ENCODE results near the gene ACOX2.
"Not testable (repeated sequence)": the region's sequence is repeated elsewhere in the genome, so short reads cannot be mapped to it uniquely, and the experiment has no call there.

ACOX2 gene

GRCh38 chr3:58535531-58536500 is 1.2 kb downstream of the ACOX2 start:
- Histone ChIP-seq H3K4me3 (ENCODE audit: insufficient read depth, low read depth, low read length) (no peak overlapping the region), H3K27ac (ENCODE audit: insufficient read depth, low read depth, low read length, poor library complexity, severe bottlenecking) (no peak overlapping the region)
- WGBS, 2 experiments: 88 to 95% methylated on average over 2 of the region's 2 CpGs

DNA sequence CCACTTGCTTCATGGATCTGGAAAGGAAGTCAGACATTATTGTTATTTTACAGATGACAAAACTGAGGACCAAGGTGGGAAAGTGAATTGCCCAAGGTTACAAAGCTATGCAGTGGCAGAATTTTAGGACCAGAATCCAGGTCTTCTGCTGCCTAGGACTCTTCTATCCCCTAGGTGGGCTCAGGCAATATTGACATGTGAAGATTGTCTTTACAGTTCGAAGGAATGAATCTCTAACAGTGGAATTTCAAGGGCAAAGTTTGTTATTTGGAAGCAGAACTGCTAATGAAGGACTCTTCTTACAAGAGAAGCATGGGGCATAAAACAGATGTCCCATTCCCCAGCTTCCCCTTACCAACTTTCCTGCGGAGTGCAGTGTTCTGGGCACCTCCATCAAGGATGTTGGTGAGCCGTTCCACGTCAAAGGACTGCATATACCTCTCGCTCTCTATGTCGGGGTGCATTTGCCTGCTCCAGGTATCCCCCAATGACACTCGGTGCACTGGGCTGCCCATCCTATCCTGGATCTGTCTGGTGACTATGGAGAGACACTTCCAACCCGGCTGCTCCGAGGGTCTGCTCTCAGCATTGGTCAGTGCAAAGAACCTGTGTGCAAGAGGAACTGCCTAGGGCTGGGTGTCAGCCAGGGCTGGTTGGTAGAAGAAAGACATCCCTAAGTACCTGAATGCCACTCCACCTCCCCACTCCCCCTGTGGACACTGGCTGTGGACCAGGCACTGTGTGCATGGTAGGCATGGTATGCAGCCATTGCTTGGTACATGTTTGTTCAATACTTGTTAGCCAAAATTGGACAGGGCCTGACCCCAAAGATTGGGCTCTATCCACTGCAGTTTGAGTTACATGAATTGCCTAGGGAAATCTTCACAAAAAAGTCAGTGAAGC is 2.1 kb downstream of the ACOX2 start:
- 93 to 97% methylated on average over 9 of the region's 9 CpGs for WGBS, 2 experiments
- H3K27ac ChIP-seq (ENCODE audit: insufficient read depth, low read depth, low read length, poor library complexity, severe bottlenecking): no peak overlapping the region
- H3K36me3 ChIP-seq (ENCODE audit: control insufficient read depth, insufficient read depth, low read length): no peaks in the 10 kb centered on the region
- H3K4me3 ChIP-seq (ENCODE audit: insufficient read depth, low read depth, low read length): no peak overlapping the region
- H3K9me3 ChIP-seq (ENCODE audit: control insufficient read depth, low read length): no peaks in the 10 kb centered on the region
- H3K4me1 ChIP-seq (ENCODE audit: control insufficient read depth, insufficient read depth, low read length): peaks cover 9% of the 10 kb centered on the region
- H3K27me3 ChIP-seq (ENCODE audit: control insufficient read depth, insufficient read depth, low read length, poor library complexity, severe bottlenecking): no peaks in the 10 kb centered on the region

More at GRCh38 chr3:58535531-58536500, 1.2 kb downstream of the ACOX2 start:
- Histone ChIP-seq H3K36me3 (ENCODE audit: control insufficient read depth, insufficient read depth, low read length) (no peaks in the 10 kb centered on the region), H3K4me1 (ENCODE audit: control insufficient read depth, insufficient read depth, low read length) (peaks cover 9% of the 10 kb centered on the region), H3K9me3 (ENCODE audit: control insufficient read depth, low read length) (no peaks in the 10 kb centered on the region), H3K27me3 (ENCODE audit: control insufficient read depth, insufficient read depth, low read length, poor library complexity, severe bottlenecking) (no peaks in the 10 kb centered on the region)

DNA sequence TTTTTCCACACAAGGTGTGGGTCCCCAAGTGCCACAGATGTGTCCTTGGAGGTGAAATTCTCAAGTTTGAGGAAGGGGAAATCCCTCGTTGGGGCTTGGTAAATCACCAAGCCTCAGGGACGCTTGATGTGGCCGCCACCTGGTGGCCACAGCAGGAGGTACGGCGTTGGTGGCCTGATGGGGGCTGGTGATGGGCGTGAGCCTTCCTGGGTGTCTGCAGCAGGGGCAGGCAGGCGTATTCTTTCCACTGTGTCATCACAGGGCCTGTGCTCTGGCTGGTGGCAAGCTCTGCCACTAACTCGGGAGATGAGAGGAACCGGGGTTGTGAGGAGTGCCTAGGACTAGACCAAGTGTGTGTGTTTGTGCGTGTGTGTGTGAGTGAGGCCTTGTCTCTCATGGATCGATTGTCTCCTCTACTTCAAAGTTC is 4.2 kb downstream of the ACOX2 start:
- H3K4me3 ChIP-seq (ENCODE audit: insufficient read depth, low read depth, low read length): no peak overlapping the region
- no peaks in the 10 kb centered on the region for H3K36me3 ChIP-seq (ENCODE audit: control insufficient read depth, insufficient read depth, low read length)
- no peaks in the 10 kb centered on the region for H3K9me3 ChIP-seq (ENCODE audit: control insufficient read depth, low read length)
- peaks cover 15% of the 10 kb centered on the region for H3K4me1 ChIP-seq (ENCODE audit: control insufficient read depth, insufficient read depth, low read length)
- H3K27me3 ChIP-seq (ENCODE audit: control insufficient read depth, insufficient read depth, low read length, poor library complexity, severe bottlenecking): no peaks in the 10 kb centered on the region
- WGBS, 2 experiments: 43 to 46% methylated on average over 11 of the region's 11 CpGs
- no peak overlapping the region for H3K27ac ChIP-seq (ENCODE audit: insufficient read depth, low read depth, low read length, poor library complexity, severe bottlenecking)

DNA sequence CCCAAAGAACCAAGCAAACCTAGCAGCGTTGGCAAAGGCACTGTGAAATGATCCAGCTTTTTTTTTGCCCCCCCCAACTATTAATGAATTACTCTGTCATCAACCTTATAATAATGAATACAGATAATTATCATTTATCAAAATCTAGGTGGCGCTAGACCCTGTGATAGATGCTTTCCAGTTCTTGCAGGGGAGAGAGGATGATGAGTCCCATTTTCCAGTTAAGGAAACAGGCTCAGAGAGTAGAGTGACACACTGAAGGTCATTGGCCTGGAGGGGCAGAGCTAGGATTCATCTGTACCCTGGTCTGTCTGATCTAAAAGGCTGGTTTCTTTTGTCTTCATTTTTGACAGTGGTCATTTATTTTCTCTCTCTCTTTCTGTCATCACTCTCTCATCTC is 5.0 kb downstream of the ACOX2 start:
- no peak overlapping the region for H3K27ac ChIP-seq (ENCODE audit: insufficient read depth, low read depth, low read length, poor library complexity, severe bottlenecking)
- H3K4me1 ChIP-seq (ENCODE audit: control insufficient read depth, insufficient read depth, low read length): peaks cover 12% of the 10 kb centered on the region
- H3K36me3 ChIP-seq (ENCODE audit: control insufficient read depth, insufficient read depth, low read length): no peaks in the 10 kb centered on the region
- no peaks in the 10 kb centered on the region for H3K9me3 ChIP-seq (ENCODE audit: control insufficient read depth, low read length)
- 84 to 86% methylated on average over 2 of the region's 2 CpGs for WGBS, 2 experiments
- no peaks in the 10 kb centered on the region for H3K27me3 ChIP-seq (ENCODE audit: control insufficient read depth, insufficient read depth, low read length, poor library complexity, severe bottlenecking)
- no peak overlapping the region for H3K4me3 ChIP-seq (ENCODE audit: insufficient read depth, low read depth, low read length)

- Histone ChIP-seq H3K4me1 (ENCODE audit: control insufficient read depth, insufficient read depth, low read length) (peaks cover 11% of the 10 kb centered on the region), H3K27ac (ENCODE audit: insufficient read depth, low read depth, low read length, poor library complexity, severe bottlenecking) (no peak overlapping the region), H3K4me3 (ENCODE audit: insufficient read depth, low read depth, low read length) (no peak overlapping the region), H3K9me3 (ENCODE audit: control insufficient read depth, low read length) (no peaks in the 10 kb centered on the region), H3K36me3 (ENCODE audit: control insufficient read depth, insufficient read depth, low read length) (no peaks in the 10 kb centered on the region), H3K27me3 (ENCODE audit: control insufficient read depth, insufficient read depth, low read length, poor library complexity, severe bottlenecking) (no peaks in the 10 kb centered on the region)
- 93 to 94% methylated on average over 7 of the region's 7 CpGs for WGBS, 2 experiments
Measured at GRCh38 chr3:58531555-58531954, 5.4 kb downstream of the ACOX2 start.

- Histone ChIP-seq H3K4me1 (ENCODE audit: control insufficient read depth, insufficient read depth, low read length) (peaks cover 15% of the 10 kb centered on the region), H3K36me3 (ENCODE audit: control insufficient read depth, insufficient read depth, low read length) (no peaks in the 10 kb centered on the region), H3K27ac (ENCODE audit: insufficient read depth, low read depth, low read length, poor library complexity, severe bottlenecking) (no peak overlapping the region), H3K27me3 (ENCODE audit: control insufficient read depth, insufficient read depth, low read length, poor library complexity, severe bottlenecking) (no peaks in the 10 kb centered on the region), H3K9me3 (ENCODE audit: control insufficient read depth, low read length) (no peaks in the 10 kb centered on the region), H3K4me3 (ENCODE audit: insufficient read depth, low read depth, low read length) (no peak overlapping the region)
- 96 to 97% methylated on average over 18 of the region's 18 CpGs for WGBS, 2 experiments
Measured at GRCh38 chr3:58530354-58530865, 6.6 kb downstream of the ACOX2 start.

DNA sequence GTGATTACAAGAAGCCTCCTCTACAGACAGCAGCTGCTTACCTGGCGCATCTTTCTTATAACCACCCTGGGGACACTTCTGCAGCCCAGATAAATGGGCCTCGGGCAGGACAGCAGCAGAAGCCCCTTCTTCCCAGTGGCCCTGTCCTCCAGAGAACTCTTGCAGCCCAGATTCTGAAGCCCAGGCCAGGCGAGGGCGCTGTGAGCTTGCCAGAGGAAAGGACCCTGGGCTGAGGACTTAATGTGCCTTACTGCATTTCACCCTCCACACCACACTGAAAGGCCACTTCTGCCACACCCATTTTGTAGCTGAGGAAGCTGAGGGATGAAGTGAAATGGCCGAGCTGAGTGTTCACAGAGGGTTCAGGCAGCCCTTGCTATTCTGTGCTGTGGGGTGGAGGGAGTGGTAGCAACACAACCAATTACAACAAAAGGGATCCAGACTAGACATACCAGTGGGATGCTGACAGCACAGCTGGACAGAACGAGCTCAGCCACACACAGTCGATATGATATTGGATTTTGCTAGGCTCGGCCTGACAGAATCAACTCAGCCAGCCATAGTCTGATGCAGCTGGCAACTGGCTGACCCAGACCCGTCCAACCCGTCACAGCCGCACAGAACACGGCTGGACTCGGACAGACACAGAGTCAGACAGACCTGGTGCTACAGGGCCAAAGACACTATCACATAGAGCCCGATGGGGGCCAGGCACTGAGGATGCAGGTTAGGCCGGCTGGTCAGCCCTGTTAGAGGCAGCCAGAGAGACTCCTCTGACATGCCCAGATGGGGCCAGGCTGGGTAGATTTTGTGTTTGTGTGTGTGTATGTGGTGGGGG is 7.3 kb downstream of the ACOX2 start:
- H3K4me1 ChIP-seq (ENCODE audit: control insufficient read depth, insufficient read depth, low read length): peaks cover 15% of the 10 kb centered on the region
- H3K9me3 ChIP-seq (ENCODE audit: control insufficient read depth, low read length): no peaks in the 10 kb centered on the region
- no peak overlapping the region for H3K27ac ChIP-seq (ENCODE audit: insufficient read depth, low read depth, low read length, poor library complexity, severe bottlenecking)
- no peaks in the 10 kb centered on the region for H3K27me3 ChIP-seq (ENCODE audit: control insufficient read depth, insufficient read depth, low read length, poor library complexity, severe bottlenecking)
- WGBS, 2 experiments: 76% methylated on average over 15 of the region's 15 CpGs
- H3K36me3 ChIP-seq (ENCODE audit: control insufficient read depth, insufficient read depth, low read length): no peaks in the 10 kb centered on the region
- no peak overlapping the region for H3K4me3 ChIP-seq (ENCODE audit: insufficient read depth, low read depth, low read length)

DNA sequence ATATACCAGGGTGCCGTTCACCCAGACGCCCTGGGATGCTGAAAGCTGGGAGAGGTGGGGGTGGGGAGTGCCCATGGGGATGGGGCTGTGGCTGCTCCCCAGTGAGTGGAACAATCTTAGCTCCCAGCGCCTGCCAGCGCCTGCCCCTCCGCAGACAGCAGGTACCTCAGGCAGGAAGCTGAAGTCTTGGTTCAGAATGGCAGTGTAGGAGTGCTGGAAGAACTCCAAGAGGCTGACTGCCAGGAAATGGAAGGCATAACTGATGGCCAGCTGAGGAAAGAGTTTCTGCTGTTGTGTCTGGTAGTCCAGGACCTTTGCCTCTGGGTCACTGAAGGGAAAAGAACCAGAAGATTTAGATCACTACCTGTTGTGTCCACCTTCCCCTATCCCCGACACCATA is 8.4 kb downstream of the ACOX2 start:
- H3K4me1 ChIP-seq (ENCODE audit: control insufficient read depth, insufficient read depth, low read length): peaks cover 16% of the 10 kb centered on the region
- no peaks in the 10 kb centered on the region for H3K36me3 ChIP-seq (ENCODE audit: control insufficient read depth, insufficient read depth, low read length)
- WGBS, 2 experiments: 86% methylated on average over 6 of the region's 6 CpGs
- H3K4me3 ChIP-seq (ENCODE audit: insufficient read depth, low read depth, low read length): no peak overlapping the region
- no peaks in the 10 kb centered on the region for H3K27me3 ChIP-seq (ENCODE audit: control insufficient read depth, insufficient read depth, low read length, poor library complexity, severe bottlenecking)
- no peak overlapping the region for H3K27ac ChIP-seq (ENCODE audit: insufficient read depth, low read depth, low read length, poor library complexity, severe bottlenecking)
- H3K9me3 ChIP-seq (ENCODE audit: control insufficient read depth, low read length): no peaks in the 10 kb centered on the region

DNA sequence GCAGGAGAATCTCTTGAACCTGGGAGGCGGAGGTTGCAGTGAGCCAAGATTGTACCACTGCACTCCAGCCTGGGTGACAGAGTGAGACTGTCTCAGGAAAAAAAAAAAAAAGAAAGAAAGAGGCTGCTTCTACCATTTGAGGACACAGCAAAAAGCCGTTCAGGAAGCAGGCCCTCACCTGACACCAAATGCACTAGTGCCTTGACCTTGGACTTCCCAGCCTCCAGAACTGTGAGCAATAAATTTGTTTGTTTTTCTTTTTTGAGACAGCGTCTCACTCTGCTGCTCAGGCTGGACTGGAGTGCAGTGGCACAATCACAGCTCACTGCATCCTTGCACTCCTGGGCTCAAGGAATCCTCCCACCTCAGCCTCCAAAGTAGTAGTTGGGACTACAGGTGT is 9.6 kb downstream of the ACOX2 start:
- H3K4me1 ChIP-seq (ENCODE audit: control insufficient read depth, insufficient read depth, low read length): peaks cover 27% of the 10 kb centered on the region
- H3K9me3 ChIP-seq (ENCODE audit: control insufficient read depth, low read length); H3K36me3 ChIP-seq (ENCODE audit: control insufficient read depth, insufficient read depth, low read length); H3K27ac ChIP-seq (ENCODE audit: insufficient read depth, low read depth, low read length, poor library complexity, severe bottlenecking); H3K4me3 ChIP-seq (ENCODE audit: insufficient read depth, low read depth, low read length); H3K27me3 ChIP-seq (ENCODE audit: control insufficient read depth, insufficient read depth, low read length, poor library complexity, severe bottlenecking): not testable (repeated sequence)
- 83 to 97% methylated on average over 3 of the region's 3 CpGs for WGBS, 2 experiments

Measured in ectodermal cell (in vitro differentiated cells).